ENCODE measurements around the gene YTHDF1. TPM values are rescaled to one million over a fixed set of nuclear protein-coding genes. Genes with fewer than 3 reads are reported as not detected.

Gene YTHDF1
- total RNA-seq, 1 donor from 2014 or later: 41.3 TPM

DNA sequence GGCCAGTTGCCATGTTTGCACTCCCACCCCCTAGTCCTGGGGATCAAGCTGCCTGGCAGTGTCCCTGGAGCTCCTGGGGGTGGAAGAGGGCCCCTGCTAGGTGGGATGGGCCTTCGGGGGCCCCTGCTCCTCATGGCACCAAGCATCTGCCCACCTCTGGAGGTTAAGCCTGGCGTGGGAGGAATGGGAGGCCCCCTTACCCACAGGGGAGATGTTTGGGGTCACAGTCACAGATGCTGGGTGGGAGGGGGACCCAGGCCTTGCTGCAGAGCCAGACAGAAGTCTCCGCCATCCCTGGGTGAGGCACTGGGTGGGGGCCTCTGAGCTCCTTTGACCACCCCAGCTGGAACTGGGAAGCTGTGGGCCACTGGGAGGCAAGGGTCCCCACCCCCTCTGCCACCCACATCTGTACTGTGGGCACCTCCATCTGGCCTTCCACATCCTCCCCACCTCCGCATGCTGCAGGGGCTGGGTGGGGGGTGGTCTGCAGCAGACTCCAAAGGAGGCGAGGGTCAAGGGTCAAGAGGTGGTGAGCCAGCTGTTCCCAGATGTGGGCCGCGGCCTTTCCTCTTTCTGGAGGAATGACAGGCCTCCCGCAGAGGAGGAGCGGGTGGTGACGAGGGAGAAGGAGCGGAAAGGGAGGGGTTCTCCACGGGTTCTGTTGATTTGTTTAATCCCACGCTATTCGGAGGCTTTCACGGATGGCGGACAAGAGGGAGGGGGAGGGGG lies 41.5 kb downstream of the YTHDF1 start:
- intact Hi-C loops (cut with micrococcal nuclease): loop anchor here (5.0 kb wide), 1 partner anchor 117 kb away; no protein-coding TSS in a partner anchor

DNA sequence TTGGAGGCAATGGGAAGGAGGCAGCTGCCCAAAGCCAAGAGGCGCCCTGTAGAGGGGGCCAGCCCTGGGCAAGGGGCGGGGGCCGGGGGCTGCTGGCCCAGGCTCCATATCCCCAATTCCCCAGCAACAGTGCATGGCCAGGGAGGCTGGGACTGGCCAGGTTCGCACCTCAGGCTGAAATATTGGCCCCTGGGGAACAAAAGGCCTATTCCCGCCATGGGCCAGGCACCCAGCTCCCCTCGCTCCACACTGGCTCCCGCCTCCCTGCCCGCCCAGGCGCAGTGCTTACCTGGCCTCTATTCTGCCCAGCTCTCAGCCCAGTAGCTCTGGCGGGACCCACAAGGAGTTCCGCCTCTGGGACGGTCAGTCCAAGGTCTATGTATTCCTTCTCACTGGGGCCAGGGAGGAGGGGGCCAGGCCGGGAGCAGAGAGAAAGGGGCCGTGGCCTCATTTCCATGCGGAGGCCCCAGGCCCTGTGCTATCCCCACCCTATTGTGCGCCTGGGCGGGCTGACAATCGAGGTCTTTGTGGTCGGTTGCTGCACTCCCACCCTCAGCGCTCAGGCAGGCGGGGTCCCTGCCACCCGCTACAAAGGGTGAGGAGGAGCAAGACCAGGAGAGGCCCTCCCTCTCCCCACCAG lies 42.3 kb downstream of the YTHDF1 start:
- intact Hi-C loops (cut with micrococcal nuclease): no loop called here

DNA sequence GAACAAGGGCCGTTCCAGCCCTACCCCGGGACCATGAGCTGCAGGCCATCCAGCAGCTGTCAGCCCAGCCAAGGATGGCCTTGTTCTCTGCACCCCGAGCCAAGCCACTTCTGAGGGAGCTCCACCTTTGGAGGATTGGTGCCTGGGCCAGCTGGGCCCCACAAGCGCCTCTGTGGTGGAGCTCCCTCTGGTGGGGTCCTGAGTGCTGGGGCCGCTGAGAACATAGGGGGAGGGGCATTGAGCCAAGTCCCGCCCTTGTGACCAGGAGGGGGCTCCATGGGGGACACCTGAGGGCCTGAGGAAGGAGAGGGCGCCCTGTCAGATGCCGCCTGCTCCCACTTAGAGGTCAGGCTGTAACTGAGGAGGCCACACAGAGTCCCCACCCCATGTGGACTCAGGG lies 43.2 kb downstream of the YTHDF1 start:
- intact Hi-C loops (cut with micrococcal nuclease): no loop called here

DNA sequence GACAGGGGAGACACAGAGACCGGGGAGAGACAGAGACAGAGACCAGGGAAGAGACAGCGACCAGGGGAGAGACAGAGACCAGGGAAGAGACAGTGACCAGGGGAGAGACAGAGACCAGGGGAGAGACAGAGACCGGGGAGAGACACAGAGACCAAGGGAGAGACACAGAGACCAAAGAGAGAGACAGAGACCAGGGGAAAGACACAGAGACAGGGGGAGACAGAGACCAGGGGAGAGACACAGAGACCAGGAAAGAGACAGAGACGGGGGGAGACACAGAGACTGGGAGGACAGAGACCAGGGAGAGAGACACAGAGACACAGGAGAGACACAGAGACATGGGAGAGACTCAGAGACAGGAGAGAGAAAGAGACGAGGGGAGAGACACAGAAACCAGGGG lies 43.9 kb downstream of the YTHDF1 start:
- intact Hi-C loops (cut with micrococcal nuclease): no loop called here

DNA sequence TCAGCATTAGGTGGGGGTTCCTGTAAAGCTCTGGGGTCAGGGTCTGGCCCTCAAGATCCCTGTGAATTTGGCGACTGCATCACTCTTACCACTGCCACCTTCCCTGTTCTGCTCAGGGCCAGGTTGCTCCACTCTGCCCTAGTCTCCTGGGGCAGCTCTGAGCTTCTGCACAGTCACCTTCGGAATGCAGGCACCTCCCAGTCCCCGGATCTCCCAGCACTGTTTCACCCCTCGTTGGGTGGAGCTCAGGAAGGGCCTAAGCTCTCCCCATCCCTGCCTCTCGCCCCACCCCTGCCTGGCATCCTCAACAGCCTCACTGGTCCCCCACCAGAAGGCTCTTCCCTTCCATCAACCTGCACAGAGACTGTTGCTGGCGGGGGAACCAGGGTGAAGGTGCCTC lies 46.2 kb downstream of the YTHDF1 start:
- intact Hi-C loops (cut with micrococcal nuclease): no loop called here

DNA sequence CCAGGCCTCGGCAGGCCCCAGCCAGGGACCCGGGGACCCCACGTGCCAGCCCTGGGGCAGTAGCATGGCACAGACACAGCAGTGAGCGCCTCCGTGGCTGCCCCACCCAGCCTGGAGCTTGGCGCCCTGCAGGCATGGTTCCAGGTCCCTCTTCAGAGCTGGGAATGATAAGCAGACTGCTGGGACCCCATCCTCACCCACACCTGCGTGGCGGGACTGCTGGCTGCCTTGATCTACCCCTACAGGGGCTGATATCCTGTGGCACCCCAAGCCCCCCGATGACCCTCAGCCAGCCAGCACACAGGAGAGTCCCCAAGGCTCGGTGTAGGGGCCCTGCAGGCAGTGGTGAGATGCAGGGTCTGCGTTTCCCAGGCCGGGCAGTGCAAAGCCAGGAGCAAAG lies 47.1 kb downstream of the YTHDF1 start:
- intact Hi-C loops (cut with micrococcal nuclease): no loop called here

DNA sequence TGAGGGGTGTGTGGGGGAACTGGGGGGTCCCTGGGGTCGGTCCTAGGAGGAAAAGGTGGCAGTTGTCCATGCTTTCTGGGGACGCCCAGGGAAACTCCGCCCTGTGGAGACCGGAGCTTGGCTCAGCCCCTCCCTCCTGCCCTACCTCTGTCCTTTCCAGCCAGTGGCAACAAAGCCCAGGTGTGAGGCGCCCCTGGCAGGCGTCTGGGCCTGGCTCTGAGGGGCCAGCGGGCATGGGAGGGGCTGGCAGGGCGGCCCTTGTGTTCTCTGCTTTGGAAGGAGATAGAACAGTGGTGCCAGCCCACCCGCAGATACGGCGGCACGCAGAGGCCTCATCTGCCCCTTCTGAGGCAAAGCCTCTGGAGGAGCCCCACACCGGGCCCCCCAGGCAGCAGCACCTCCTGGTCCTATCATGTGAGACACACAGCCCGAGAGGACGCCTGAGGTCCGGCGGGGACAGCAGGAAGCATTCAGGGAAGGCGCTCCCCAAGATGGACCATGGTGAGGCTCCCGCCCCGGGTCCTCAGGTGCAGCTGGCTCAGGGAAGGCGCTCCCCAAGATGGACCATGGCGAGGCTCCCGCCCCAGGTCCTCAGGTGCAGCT lies 47.9 kb downstream of the YTHDF1 start:
- intact Hi-C loops (cut with micrococcal nuclease): no loop called here

DNA sequence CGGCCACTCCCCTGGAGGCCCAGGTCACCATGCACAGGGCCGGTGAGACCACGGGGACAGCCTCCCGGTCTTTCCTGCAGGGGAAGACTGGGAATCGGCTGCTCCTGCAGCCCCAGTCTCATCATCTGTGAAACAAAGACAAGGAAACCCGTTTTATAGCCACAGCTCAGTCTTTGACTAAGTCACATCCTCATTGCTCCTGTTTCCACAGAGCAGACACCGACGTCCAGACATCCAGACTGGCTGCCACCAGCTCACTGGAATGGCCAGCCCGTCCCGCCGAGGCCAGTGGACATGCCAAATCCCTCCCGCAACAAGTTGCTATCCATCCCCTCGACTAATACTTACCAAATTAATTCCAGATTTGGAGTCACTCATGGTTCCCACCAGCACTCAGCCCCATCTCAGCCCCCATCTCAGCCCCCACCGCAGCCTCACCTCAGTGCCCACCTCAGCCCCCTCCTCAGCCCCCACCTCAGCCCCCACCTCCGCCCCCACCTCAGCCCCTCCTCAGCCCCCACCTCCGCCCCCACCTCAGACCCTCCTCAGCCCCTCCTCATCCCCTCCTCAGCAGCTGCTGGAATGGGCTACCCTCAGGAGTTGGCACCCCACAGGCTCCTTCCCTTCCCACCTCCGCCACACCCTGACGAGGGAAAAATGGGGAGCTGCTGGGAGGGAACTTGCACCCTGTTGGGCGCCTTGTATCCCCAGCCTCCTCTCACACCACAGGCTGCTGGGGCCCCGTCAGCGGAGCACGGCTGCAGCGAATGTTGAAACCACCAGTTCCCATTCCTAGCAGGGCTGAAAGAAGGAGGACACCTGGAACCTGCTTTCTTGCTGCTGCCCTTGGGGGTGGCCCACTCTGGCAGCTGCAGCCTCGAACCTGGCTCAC lies 48.7 kb downstream of the YTHDF1 start:
- intact Hi-C loops (cut with micrococcal nuclease): no loop called here

DNA sequence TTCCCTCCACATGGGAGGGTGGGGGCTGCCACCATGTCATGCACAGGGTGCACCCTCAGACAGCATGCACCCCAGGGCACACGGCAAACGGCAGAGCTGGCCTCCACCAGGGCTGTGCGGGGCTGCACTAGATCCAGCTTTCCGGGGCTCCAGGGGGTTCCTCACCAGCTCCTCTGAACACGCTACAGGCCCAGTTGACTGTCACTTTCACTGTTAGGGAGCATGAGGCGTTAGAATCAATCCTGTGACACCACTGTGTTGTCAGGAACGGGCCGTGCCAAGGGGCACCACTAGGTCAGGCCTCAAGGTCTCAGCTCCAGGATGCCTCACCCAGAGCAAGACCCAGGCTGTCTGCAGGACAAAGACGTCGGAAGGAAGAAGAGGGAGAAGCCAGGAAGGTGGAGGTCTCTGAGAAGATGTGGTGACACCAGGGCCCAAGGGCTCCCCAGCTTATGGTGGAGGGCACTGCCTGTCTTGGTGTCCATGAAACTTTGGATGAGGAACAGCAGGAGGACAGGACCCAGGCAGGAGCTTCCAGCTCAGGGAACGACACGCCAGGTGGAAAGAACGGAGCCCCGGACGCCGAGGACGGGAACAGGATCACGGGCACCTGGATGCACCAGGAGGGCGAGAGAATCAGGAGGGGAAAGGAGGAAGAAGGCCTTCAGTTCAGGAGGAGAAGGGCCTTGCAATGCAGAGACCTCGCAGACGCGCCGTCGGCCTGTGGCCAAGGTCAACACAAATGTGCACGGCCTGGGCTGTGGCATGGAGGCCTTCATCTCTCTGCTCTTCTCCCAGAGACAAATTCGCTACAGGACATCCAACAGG lies 49.5 kb downstream of the YTHDF1 start:
- intact Hi-C loops (cut with micrococcal nuclease): no loop called here

DNA sequence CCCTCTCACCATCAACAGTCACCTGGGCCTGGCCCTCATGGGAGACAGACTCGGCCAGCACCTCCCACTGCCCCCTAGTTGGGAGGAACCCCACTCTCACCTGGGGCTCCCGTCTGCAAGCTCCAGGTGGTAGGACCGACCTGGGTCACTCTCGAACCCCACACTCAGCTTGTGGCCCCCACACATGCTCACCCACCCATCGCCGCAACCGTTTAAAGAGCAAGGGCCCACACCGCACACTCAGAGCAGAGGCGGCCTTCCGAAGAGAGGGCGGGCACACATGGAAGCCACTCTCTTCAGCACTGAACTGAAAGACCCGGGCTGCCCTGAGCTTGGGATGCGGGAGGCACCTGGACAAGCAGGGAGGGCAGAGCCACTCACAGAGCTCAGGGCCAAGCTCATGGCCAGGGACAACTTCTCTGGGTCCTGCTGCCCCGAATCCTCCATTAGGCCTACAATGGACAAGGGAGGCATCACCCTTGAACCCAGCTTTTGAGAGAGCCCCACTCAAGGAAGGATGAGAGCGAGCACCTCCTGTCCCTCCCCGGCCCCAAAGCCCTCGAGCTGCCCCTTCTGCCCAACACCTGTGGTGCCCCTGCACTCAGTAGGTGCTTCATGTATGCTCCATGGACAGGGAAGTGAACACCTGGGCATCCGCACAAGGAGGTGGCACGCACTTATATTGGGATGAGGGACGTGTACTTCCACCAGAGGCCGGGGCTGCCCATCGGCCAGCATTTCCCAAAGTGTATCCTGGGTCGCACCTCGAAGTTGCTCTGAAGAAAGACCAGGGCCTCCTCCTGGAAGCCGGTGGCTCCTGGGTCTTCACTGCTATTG lies 50.4 kb downstream of the YTHDF1 start:
- intact Hi-C loops (cut with micrococcal nuclease): no loop called here

DNA sequence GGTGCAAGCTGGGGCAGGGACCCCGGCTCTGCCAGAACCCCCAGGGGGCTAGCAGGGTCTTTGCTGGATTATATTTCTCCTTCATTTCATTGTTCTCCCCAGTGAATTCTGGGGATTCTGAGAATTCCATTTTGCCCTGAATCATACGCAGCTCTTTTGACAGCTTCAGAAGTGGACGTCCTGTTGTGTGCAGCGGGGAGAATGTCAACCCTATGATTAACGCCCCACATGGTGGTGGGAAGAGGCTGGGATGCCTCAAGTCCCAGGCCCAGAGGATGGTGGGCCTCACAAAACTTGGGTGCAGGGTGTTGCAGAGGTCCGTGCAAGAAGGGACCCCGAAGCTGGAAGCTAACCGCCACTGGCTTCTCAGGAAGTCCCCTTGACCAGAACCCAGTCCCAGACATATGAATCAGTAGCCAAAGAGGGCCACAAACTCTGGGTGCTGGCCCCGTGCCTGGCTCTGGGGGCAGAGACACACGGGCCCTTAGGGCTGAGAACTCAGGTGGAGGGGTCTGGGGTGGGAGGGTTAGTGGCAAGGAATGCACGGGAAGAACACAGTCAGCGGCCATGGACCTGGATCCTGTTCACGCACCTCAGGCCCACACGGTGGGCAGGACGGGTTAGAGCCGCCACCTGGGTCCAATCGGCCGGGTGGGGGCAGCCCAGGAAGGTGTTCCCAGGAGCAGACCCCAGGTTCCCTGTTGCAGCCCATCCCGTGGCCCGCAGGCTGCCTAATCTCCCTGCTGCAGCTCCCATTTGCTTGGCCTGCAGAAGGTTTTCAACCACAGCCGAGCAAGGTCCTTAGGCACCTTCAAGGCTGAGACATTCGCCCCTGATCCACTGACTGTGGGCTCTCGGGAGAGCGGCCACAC lies 51.2 kb downstream of the YTHDF1 start:
- intact Hi-C loops (cut with micrococcal nuclease): no loop called here

DNA sequence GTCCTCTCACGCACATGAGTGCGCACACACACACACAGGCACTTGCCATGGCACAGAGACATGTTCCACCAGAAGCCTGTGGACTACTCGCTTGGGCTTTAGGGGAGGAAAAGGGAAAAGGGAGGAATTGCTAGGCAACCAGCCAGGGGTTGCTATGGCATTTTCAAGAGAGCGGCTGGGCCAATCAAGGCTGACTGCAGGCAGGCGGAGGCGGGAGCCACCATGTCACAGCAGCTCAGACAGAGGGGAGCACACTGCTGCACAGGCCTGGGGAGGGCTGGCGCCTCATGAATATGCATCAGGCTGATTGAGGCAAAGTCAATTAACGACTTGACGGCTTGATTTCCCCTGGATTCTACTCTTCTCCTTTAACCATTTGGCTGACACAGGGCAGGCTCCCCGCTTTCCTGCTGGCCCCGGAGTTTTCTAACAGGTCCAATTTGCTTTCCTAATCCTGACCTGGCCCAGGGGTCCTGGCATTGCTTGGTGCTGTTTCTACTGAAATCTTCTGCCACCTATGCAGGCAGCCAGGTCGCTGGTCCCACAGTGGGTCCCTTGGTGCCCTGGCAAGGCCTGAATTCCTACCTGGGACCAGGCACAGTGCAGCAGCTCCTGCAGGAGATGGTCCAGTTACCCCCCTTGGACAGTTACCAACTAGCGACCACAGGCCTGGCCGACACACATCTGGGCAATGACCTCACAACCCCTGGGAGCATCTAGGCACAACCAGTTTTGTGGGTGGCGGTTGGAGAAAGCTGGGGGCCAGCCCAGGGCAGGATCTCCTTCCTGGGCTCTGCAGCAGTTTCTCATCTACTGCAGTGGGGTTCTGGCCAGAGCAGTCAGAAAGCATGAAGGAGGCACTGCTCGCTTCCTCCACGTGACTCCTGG lies 52.1 kb downstream of the YTHDF1 start:
- intact Hi-C loops (cut with micrococcal nuclease): no loop called here

DNA sequence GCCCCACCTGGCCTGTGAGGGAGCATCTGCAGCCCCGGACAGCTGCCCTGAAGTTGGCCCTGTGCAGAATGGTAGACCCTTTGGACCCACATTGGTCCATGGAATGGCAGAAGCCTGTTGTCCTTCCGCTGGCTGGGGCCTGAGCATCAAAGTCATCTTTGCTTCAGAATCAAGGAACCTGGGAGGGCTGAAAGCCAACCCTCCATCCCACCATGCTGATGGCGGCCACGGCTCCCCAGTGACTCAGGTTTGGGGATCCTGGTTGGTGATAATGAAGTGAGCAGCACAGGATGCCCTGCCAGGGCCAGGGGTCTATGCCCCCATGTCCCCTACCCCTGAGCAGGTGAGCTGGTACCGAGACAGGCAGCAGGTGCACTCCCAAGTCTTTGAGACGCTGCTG lies 52.8 kb downstream of the YTHDF1 start:
- intact Hi-C loops (cut with micrococcal nuclease): no loop called here

DNA sequence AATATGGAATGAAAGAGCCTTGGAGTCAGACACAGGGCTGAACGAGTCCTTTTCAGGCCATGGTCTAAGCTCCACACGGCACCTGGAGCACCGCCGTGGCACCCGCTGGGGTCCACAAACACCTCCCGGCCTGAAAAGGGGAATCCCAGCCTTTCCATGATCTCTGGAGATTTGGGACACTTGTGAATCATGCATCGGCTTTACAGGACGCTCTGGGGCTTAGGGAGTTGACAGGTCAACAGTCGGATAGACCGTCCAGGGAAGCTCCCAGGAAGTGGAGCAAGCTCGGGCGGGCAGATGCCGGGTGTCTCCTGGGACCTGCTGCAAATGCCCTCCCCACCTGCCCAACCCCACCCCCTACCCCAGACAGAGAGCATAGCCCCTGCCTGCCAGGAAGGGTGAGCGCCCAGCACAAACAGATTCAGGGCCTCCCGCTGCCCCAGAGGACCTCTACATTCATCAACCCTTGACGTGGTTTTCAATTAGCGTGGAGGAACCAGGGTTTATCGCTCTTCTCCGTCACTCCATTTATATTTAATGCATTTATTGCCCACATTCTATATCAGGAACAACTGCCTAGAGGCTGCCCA lies 53.6 kb downstream of the YTHDF1 start:
- intact Hi-C loops (cut with micrococcal nuclease): no loop called here

DNA sequence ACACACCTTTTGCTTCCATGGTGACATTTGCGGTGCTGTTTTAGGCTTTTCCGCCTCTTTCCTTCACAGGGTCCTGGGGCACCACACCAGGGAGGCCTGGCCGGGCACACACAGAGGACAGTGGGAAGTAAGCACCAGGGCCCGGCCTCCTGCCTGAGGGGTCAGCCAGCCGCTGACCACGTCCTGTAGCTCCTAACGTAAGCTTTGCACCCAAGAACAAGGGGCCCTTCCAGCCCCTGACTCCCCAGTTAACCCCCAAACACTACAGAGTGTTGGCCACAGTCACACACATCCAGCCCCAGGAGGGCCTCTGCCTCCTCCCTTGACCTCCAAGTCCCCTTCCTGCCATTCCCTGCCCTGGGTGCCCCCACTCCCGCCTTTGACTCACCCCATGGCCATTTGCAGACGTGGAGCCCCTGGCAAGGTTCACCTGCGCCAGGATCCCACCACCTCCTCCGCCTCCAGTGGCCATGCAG lies 54.7 kb downstream of the YTHDF1 start:
- intact Hi-C loops (cut with micrococcal nuclease): no loop called here

DNA sequence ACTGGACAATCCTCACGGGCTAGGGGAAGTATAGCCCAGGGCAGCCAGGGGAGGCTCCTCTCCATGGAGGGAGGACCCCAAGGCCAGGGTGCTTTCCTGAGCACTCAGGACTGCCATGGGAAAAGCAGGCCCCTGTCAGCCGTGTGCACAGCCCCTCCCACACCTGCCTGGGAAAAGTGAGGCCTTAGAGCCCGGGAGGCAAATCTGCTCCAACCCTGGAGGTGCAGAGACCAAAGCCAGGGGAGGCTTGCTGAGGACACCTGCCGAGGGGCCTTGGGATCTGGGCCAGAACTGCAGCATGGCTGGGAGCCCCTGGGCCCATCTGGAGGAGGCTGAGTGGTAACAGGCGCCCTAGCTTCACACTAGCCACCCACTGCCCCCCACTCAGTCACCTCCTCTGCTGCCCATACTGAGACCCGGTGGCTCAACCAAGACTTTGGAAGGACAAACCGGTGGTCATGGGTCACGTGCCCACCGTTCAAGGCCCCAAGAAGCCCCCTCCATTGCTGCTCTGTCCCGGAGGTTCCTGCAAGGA lies 55.2 kb downstream of the YTHDF1 start:
- intact Hi-C loops (cut with micrococcal nuclease): no loop called here

Measured in T-helper 1 cell treated with Interleukin-12 subunit alpha and Interleukin-12 subunit beta and Interleukin-4 antibody, amounts not matched to agents 30 ng/mL and 1 ng/mL, for 36 hours (primary cell).